OCI-LY3 (cell line): ENCODE results near the gene CLEC16A.

ENCODE experiments used
- H2AFZ ChIP-seq: fragments of 200-600, 300-600 bp; shearing (Covaris generic); 2 replicates; pipeline ENCODE4 v1.6.0; 2014; ENCODE audit warnings: antibody characterized with exemption, low read depth, low read length
- H3K27ac ChIP-seq: fragments of 200-600, 300-600 bp; sonication (generic); 2 replicates; pipeline ENCODE4 v1.5.1; 2014; ENCODE audit warnings: mild to moderate bottlenecking, low read length, moderate library complexity, mixed read lengths
- H3K27me3 ChIP-seq: fragments of 200-600, 300-600 bp; sonication (generic); 2 replicates; pipeline ENCODE4 v1.6.1; 2014; ENCODE audit warnings: low read depth, low read length, mixed read lengths
- H3K36me3 ChIP-seq: fragments of 200-600, 300-600 bp; sonication (generic); replicated peaks from 2 replicates; pipeline ENCODE3; 2014; ENCODE audit warnings: low read depth, low read length, mixed read lengths
- H3K4me1 ChIP-seq: fragments of 300-600, 200-600 bp; sonication (generic); 2 replicates; pipeline ENCODE4 v1.6.1; 2014; ENCODE audit warnings: low read length, mixed read lengths
- H3K4me2 ChIP-seq: fragments of 200-600, 300-600 bp; sonication (generic); 2 replicates; pipeline ENCODE4 v1.6.1; 2014; ENCODE audit warnings: low read length, mixed read lengths
- H3K4me3 ChIP-seq: fragments of 300-600, 200-600 bp; sonication (generic); 2 replicates; pipeline ENCODE4 v1.5.1; 2014; ENCODE audit warnings: antibody characterized with exemption, mild to moderate bottlenecking, low read length, moderate library complexity
- H3K79me2 ChIP-seq: fragments of 300-600, 200-600 bp; shearing (Covaris generic); 2 replicates; pipeline ENCODE4 v1.6.1; 2014; ENCODE audit warnings: mild to moderate bottlenecking, low read length, mixed read lengths
- H3K9ac ChIP-seq: fragments of 300-600, 200-600 bp; shearing (Covaris generic); 2 replicates; pipeline ENCODE4 v1.6.0; 2014; ENCODE audit warnings: mild to moderate bottlenecking, low read length, moderate library complexity
- H3K9me3 ChIP-seq: fragments of 200-600, 300-600 bp; shearing (Covaris generic); 2 replicates; pipeline ENCODE4 v1.6.1; 2014; ENCODE audit warnings: low read length, mixed read lengths; ENCODE audit not compliant: insufficient read depth
- H4K20me1 ChIP-seq: fragments of 200-600, 300-600 bp; sonication (generic); 2 replicates; pipeline ENCODE4 v1.6.1; 2016; ENCODE audit warnings: low read length, mixed read lengths; ENCODE audit not compliant: insufficient read depth
- CTCF ChIP-seq: fragments of 200-600, 300-600 bp; sonication (generic); IDR thresholded peaks from 2 replicates; pipeline ENCODE4 v1.5.1; 2014; ENCODE audit warnings: antibody characterized with exemption, low read length, low read depth
- EZH2phosphoT487 ChIP-seq: fragments of 200-600 bp; shearing (Covaris generic); IDR thresholded peaks from 2 replicates; pipeline ENCODE4 v1.6.1; 2018; ENCODE audit warnings: antibody characterized with exemption, mixed run types, low read depth

CLEC16A gene

GRCh38 chr16:11128211-11129141 lies 184.1 kb downstream of the CLEC16A start:
- no peak overlapping the region for H3K9ac ChIP-seq
- no peak overlapping the region for H3K4me2 ChIP-seq
- H3K9me3 ChIP-seq = no peaks in the 10 kb centered on the region
- no peak overlapping the region for H3K27ac ChIP-seq
- no peaks in the 10 kb centered on the region for H3K79me2 ChIP-seq
- no peak overlapping the region for H2AFZ ChIP-seq
- no peak for TF ChIP-seq EZH2phosphoT487
- no peak for TF ChIP-seq CTCF
- H4K20me1 ChIP-seq = no peaks in the 10 kb centered on the region
- no peaks in the 10 kb centered on the region for H3K27me3 ChIP-seq
- peaks cover 15% of the 10 kb centered on the region for H3K4me1 ChIP-seq
- peaks cover 8% of the 10 kb centered on the region for H3K36me3 ChIP-seq
- no peak overlapping the region for H3K4me3 ChIP-seq

GRCh38 chr16:11129378-11129781 lies 185.0 kb downstream of the CLEC16A start:
- Histone ChIP-seq H3K4me3 (no peak overlapping the region), H3K27me3 (no peaks in the 10 kb centered on the region), H2AFZ (no peak overlapping the region), H3K4me1 (peaks cover 15% of the 10 kb centered on the region), H3K9me3 (no peaks in the 10 kb centered on the region), H3K27ac (no peak overlapping the region), H4K20me1 (no peaks in the 10 kb centered on the region), H3K36me3 (peaks cover under 1% of the 10 kb centered on the region), H3K4me2 (no peak overlapping the region), H3K9ac (no peak overlapping the region), H3K79me2 (no peaks in the 10 kb centered on the region)
- TF ChIP-seq EZH2phosphoT487 (no peak), CTCF (no peak)

GRCh38 chr16:11130978-11131665 lies 186.8 kb downstream of the CLEC16A start:
- Histone ChIP-seq H3K27me3 (no peaks in the 10 kb centered on the region), H3K9ac (no peak overlapping the region), H4K20me1 (no peaks in the 10 kb centered on the region), H3K36me3 (no peaks in the 10 kb centered on the region), H2AFZ (no peak overlapping the region), H3K4me1 (peaks cover 15% of the 10 kb centered on the region), H3K9me3 (no peaks in the 10 kb centered on the region), H3K79me2 (no peaks in the 10 kb centered on the region), H3K4me2 (no peak overlapping the region), H3K4me3 (no peak overlapping the region), H3K27ac (no peak overlapping the region)
- TF ChIP-seq CTCF (no peak), EZH2phosphoT487 (no peak)

- Histone ChIP-seq H4K20me1 (no peaks in the 10 kb centered on the region), H3K9ac (no peak overlapping the region), H3K27me3 (no peaks in the 10 kb centered on the region), H3K4me1 (peaks cover 15% of the 10 kb centered on the region), H3K27ac (no peak overlapping the region), H3K79me2 (no peaks in the 10 kb centered on the region), H3K9me3 (no peaks in the 10 kb centered on the region), H3K36me3 (no peaks in the 10 kb centered on the region), H3K4me2 (no peak overlapping the region), H2AFZ (no peak overlapping the region), H3K4me3 (no peak overlapping the region)
- no peak for TF ChIP-seq EZH2phosphoT487
- no peak for TF ChIP-seq CTCF
These were observed 187.3 kb downstream of the CLEC16A start for GRCh38 chr16:11131706-11132105.
